A549 (cell line): ENCODE data around the gene TMEM198.

Experiments used
- CHD4 ChIP-seq: fragments of 200-600 bp; sonication (generic); IDR thresholded peaks from 2 replicates; pipeline ENCODE4 v1.6.1; 2016; ENCODE audit warnings: antibody characterized with exemption, mild to moderate bottlenecking, borderline replicate concordance
- EP300 ChIP-seq, 2 experiments: fragments of >200 bp; sonication (Bioruptor Twin); formaldehyde crosslinking; IDR thresholded peaks; 2 replicates in 1 of 2; 3 replicates in 1 of 2; pipeline ENCODE4 v1.6.1; 2016 to 2017
- ESRRA ChIP-seq: fragments of 150-350 bp; IDR thresholded peaks from 2 replicates; pipeline ENCODE4 v1.6.1; 2014; ENCODE audit warnings: mild to moderate bottlenecking, low read length, borderline replicate concordance
- JUN ChIP-seq, 2 experiments: fragments of >200 bp; sonication (Bioruptor Twin); formaldehyde crosslinking; IDR thresholded peaks; 2 replicates in 1 of 2; 3 replicates in 1 of 2; pipeline ENCODE4 v1.6.1; 2016 to 2017
- MAFK ChIP-seq: fragments of 450-650 bp; IDR thresholded peaks from 2 replicates; pipeline ENCODE4 v1.6.1; 2014; ENCODE audit not compliant: partially characterized antibody
- MAZ ChIP-seq: fragments of 150-350 bp; IDR thresholded peaks from 2 replicates; pipeline ENCODE4 v1.6.1; 2014; ENCODE audit warnings: antibody characterized with exemption, low read depth, low read length, borderline replicate concordance
- NPAS2 ChIP-seq: fragments of 250-450 bp; sonication (Bioruptor Pico); IDR thresholded peaks from 2 replicates; pipeline ENCODE4 v1.8.0; 2022; ENCODE audit warnings: mild to moderate bottlenecking, moderate library complexity, borderline replicate concordance
- PHF8 ChIP-seq: fragments of 200-600 bp; sonication (generic); IDR thresholded peaks from 2 replicates; pipeline ENCODE4 v1.6.1; 2016; ENCODE audit warnings: low read depth, mild to moderate bottlenecking, antibody characterized with exemption, moderate library complexity, borderline replicate concordance
- POLR2A ChIP-seq: IDR thresholded peaks from 2 replicates; pipeline ENCODE4 v1.6.1; 2012; ENCODE audit warnings: mild to moderate bottlenecking, low read length
- RAD21 ChIP-seq, 2 experiments: fragments of >200 bp in 1 of 2; sonication (Bioruptor Twin) in 1 of 2; formaldehyde crosslinking in 1 of 2; IDR thresholded peaks in 1 of 2; conservative IDR thresholded peaks in 1 of 2; 2 replicates in 1 of 2; 3 replicates in 1 of 2; pipeline ENCODE4 v1.6.1; 2012 to 2018; ENCODE audit warnings: inconsistent platforms in 1 of 2
- RARB ChIP-seq: fragments of 250-450 bp; sonication (Bioruptor Pico); IDR thresholded peaks from 2 replicates; pipeline ENCODE4 v1.8.0; 2021; ENCODE audit warnings: mild to moderate bottlenecking, moderate library complexity
- ZC3H11A ChIP-seq: fragments of 450-650 bp; IDR thresholded peaks from 2 replicates; pipeline ENCODE4 v1.6.1; 2014; ENCODE audit warnings: antibody characterized with exemption, mild to moderate bottlenecking
- TF ChIP-seq, protein P1 (sequence below): fragments of 150-350 bp; IDR thresholded peaks from 2 replicates; pipeline ENCODE4 v1.6.1; 2014; ENCODE audit warnings: low read depth, mild to moderate bottlenecking, low read length
- TF ChIP-seq, protein P2 (sequence below): fragments of >200 bp; sonication (Bioruptor Twin); formaldehyde crosslinking; IDR thresholded peaks from 3 replicates; pipeline ENCODE4 v1.5.1; 2016

DNA sequence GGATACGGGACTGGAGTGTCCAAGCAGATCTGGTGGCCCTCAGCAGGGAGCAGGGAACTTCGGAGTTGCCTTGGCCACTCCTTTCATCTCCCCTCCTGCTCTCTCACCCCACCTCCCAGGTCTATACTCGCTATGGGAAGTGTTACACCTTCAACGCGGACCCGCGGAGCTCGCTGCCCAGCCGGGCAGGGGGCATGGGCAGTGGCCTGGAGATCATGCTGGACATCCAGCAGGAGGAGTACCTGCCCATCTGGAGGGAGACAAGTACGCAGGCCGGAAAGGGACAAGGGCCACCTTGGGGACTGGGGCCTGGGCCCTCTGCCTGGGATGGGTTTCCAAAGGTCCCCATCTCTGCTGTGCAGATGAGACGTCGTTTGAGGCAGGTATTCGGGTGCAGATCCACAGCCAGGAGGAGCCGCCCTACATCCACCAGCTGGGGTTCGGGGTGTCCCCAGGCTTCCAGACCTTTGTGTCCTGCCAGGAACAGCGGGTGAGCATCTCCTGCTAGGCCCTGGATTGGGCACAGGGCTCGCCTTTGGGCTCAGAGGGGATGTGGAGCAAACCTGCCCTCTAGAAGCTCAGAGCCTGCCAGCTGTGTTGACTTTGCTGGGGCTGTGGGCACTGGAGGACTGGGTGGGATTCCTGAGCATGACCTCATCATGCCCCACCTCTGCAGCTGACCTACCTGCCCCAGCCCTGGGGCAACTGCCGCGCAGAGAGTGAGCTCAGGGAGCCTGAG is 12.0 kb upstream of the TMEM198 start:
- TF ChIP-seq, protein P1, sequence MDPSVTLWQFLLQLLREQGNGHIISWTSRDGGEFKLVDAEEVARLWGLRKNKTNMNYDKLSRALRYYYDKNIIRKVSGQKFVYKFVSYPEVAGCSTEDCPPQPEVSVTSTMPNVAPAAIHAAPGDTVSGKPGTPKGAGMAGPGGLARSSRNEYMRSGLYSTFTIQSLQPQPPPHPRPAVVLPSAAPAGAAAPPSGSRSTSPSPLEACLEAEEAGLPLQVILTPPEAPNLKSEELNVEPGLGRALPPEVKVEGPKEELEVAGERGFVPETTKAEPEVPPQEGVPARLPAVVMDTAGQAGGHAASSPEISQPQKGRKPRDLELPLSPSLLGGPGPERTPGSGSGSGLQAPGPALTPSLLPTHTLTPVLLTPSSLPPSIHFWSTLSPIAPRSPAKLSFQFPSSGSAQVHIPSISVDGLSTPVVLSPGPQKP: no peak
- TF ChIP-seq RAD21 (conservative IDR thresholded peaks at IDR 0.05 in 1 of 2, IDR thresholded peaks at IDR 0.05 in 1 of 2) (no peak), ZC3H11A (no peak), POLR2A (no peak), JUN (IDR thresholded peaks at IDR 0.05) (no peak), EP300 (IDR thresholded peaks at IDR 0.05) (no peak), MAFK (no peak), CHD4 (no peak), PHF8 (no peak), NPAS2 (no peak), ESRRA (no peak), RARB (CRISPR knock-in tag) (no peak), MAZ (no peak)
- TF ChIP-seq, protein P2, sequence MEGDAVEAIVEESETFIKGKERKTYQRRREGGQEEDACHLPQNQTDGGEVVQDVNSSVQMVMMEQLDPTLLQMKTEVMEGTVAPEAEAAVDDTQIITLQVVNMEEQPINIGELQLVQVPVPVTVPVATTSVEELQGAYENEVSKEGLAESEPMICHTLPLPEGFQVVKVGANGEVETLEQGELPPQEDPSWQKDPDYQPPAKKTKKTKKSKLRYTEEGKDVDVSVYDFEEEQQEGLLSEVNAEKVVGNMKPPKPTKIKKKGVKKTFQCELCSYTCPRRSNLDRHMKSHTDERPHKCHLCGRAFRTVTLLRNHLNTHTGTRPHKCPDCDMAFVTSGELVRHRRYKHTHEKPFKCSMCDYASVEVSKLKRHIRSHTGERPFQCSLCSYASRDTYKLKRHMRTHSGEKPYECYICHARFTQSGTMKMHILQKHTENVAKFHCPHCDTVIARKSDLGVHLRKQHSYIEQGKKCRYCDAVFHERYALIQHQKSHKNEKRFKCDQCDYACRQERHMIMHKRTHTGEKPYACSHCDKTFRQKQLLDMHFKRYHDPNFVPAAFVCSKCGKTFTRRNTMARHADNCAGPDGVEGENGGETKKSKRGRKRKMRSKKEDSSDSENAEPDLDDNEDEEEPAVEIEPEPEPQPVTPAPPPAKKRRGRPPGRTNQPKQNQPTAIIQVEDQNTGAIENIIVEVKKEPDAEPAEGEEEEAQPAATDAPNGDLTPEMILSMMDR: no peak
